Esophagus squamous epithelium (tissue), 4 donors: ENCODE data around the gene RIPK1.

ENCODE experiments used
- CTCF ChIP-seq, 6 experiments: fragments of 450-650 bp in 4 of 6; fragments of 200-600 bp in 2 of 6; sonication (generic) in 2 of 6; IDR thresholded peaks; one replicate each; pipeline ENCODE4 v1.5.1; 2016 to 2019; ENCODE audit warnings: antibody characterized with exemption in 6 of 6, mild to moderate bottlenecking in 4 of 6, moderate library complexity in 4 of 6
- POLR2A ChIP-seq, 4 donors: fragments of 450-650 bp; IDR thresholded peaks; one replicate each; pipeline ENCODE4 v1.6.1; 2017; ENCODE audit warnings: antibody characterized with exemption in 4 of 4, mild to moderate bottlenecking in 4 of 4, moderate library complexity in 3 of 4

GRCh38 chr6:3061501-3061941, 6.8 kb upstream of the RIPK1 start:
- TF ChIP-seq CTCF (IDR thresholded peaks at IDR 0.05) (no peak), POLR2A (IDR thresholded peaks at IDR 0.05) (no peak)
